GM18526 (cell line): ENCODE results near the gene WFIKKN1.

ENCODE experiments used
- POLR2A ChIP-seq: IDR thresholded peaks from 3 replicates; pipeline ENCODE4 v1.6.1; 2011; ENCODE audit not compliant: insufficient read length; ENCODE audit errors: extremely low read depth

The WFIKKN1 gene

GRCh38 chr16:610513-611381 lies 20.0 kb upstream of the WFIKKN1 start:
- TF ChIP-seq POLR2A: no peak

DNA sequence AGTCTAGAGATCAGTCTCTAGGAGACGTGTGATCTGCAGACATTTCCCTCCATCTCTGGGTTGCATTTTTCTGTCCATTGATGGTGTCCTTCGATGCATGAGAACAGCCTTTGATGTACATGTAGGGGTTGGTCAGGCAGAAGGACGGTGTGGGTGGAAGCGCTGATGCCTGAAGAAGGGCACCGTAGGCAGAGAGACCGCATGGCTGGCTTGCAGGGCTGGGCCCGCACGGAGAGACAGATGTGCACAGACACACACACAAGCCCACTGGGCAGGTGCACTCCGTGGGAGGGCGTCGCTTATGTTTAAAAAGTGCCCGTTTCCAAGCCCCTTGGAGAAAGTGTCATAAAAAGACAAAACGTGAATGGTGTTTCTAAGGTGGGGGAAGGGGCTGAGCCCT lies 15.7 kb upstream of the WFIKKN1 start:
- no peak for TF ChIP-seq POLR2A

- TF ChIP-seq POLR2A: no peak
Measured at GRCh38 chr16:616733-617586, 13.8 kb upstream of the WFIKKN1 start.

DNA sequence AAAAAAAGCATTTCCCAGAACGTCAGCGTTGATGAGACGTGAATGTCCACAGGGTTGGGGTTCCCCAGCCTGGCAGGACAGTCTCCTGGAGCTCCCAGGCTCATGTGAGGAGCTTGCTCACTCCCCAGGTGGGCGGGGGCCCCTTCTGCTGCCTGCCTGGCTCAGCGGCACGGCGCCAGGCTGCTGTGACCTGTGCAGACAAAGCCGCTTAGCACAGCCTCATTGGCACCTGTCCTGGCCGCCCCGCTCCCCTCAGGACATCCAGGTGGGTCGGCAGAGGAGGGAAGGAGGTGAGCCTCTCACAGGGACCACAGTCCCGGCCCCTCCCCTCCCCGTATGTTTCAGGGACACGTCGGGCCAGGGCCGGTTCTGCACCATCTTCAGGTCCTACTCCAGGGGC lies 12.9 kb upstream of the WFIKKN1 start:
- no peak for TF ChIP-seq POLR2A

GRCh38 chr16:619476-620100 lies 11.2 kb upstream of the WFIKKN1 start:
- no peak for TF ChIP-seq POLR2A

DNA sequence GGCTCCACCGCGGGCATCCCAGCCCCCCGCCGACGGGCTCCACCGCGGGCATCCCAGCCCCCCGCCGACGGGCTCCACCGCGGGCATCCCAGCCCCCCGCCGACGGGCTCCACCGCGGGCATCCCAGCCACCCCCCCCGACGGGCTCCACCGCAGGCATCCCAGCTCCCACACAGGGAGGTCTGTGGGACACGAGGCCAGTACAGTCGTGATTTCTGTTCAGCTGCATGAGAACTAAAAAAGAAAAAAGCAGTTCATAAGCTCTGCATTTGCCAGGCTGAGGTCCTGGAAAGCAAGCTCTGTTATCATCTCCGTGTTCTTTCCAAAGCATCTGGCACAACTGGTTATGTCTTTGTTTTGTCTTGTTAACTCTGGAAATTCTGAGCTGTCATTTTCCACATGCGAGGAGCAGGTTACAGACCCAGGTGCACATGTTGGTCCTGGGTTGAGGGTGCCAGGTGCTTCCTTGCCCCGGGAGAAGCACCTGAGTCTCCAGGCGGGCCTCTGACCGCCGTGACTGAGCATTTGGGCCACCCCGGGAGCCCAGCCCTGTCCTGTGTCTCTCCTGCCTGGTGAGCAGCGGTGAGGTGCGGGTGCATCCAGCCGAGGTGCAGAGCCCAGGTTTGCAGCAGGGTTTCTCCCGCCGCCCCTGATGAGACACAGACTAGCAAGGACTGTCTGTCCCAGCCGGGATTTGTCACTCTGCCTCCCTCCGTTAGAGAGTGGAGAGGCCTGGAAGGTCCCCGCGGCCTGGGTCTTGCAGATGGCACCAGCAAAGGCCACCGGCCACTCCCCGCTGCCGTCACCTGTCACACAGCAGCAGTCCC lies 9.9 kb upstream of the WFIKKN1 start:
- TF ChIP-seq POLR2A: no peak

GRCh38 chr16:621526-622105 lies 9.2 kb upstream of the WFIKKN1 start:
- no peak for TF ChIP-seq POLR2A

- no peak for TF ChIP-seq POLR2A
Measured at GRCh38 chr16:622920-623280, 7.9 kb upstream of the WFIKKN1 start.

DNA sequence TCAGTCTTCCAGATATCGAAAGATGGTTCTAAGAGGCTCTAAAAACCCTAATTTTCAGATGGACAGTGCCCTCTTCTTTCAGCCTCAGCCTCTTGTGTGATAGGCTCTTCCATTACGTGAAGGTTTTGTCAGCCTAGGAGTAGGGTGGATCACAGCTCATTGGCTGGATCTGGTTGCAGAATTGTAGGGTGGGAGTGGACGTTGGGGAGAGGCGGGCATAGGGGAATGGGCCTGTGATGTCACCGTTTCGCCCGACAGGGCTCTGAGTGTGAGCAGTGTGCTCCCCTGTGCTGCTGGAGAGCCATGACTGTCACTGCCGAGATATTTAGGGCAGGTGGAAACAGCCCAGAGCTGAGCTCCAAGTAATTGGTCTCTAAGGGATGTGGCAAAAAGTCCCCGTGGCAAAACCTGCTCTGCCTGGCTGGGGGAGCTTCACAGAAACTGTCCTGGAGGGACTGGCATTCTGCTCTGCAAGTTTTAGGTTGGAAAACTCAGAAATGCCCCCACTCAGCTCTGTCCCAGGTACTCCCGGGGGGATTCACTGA lies 6.2 kb upstream of the WFIKKN1 start:
- TF ChIP-seq POLR2A: no peak

GRCh38 chr16:625117-625976 lies 5.4 kb upstream of the WFIKKN1 start:
- no peak for TF ChIP-seq POLR2A

GRCh38 chr16:625977-626765 lies 4.6 kb upstream of the WFIKKN1 start:
- no peak for TF ChIP-seq POLR2A

DNA sequence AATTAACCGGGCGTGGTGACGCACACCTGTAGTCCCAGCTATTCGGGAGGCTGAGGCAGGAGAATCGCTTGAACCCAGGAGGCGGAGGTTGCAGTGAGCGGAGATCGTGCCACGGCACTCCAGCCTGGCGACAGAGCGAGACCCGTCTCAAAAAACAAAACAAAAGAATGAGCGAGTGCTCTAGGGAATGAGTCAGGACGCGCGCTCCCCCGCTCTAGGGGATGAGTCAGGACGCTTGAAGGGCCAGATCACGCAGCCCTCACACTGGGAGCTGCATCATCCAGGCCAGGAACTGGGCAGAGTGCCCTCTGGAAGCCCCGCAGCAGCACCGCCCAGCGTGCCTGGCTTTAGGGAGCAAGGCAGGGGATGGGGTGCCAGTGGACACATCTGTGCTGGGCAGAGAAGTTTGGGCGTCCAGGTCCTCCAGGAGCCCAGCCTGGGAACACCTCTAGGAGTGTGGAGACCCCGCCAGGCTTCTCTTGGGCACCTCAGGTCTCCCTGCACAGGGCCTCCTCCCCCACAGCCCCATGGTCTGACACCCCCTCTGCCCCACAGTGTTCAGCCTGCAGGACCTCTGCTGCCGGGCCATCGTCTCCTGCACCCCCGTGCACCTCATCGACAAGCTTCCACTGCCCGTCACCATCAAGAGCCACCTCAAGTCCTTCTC lies 3.9 kb upstream of the WFIKKN1 start:
- TF ChIP-seq POLR2A: no peak

GRCh38 chr16:627454-628239 lies 3.1 kb upstream of the WFIKKN1 start:
- TF ChIP-seq POLR2A: no peak
